ENCODE results near the gene MARK1. TPM values are rescaled to one million over a fixed set of nuclear protein-coding genes. Genes with fewer than 3 reads are reported as not detected.

MARK1 gene
- total and polyA plus RNA-seq, 9 of the 15 experiments (the other 6 are each of a cell fraction or from before 2014, with no cell fraction given) = not detected

DNA sequence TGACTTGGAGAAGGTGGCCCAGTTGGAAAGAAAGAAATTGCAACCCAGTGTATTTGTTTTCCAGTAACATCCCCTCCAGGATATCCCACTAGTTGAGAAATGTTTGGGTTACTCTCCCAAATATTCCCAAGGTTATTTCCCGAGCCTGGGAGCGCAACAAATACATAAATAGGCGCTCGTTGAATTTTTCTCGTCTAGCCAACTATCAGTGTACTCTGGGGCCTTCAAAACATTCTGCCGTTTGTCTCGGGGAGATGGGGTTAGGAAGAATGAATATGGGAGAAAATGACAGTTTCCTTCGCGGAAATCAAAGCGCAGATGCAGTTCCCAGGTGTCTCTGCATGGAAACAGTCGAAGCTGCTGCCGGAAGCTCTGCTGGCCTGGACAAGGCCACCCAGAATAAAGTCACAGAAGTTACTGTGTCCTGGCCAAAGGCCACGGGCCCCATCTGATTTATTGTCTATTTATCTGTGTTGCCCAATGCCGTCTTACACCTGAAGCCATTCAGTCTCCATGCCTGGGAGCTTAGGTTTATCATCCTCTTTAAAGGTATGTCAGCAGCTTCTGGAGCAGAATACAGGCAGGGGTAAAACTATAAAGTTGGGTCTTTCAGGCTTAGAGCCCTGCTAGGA lies 163.2 kb downstream of the MARK1 start:
- in situ Hi-C loops (cut with MboI) = no loop called here
- Histone ChIP-seq H3K27me3 (ENCODE audit: control insufficient read depth in 2 of 2, insufficient read depth in 2 of 2, low read length in 2 of 2) (peaks cover 6 to 16% of the 10 kb centered on the region in 2 experiments; a peak in 3 of 5 replicates), H2AFZ (ENCODE audit: low read depth, low read length) (no peak overlapping the region), H3K4me2 (ENCODE audit: insufficient read depth, low read length) (no peak overlapping the region), H3K79me2 (ENCODE audit: control insufficient read depth, insufficient read depth, low read length) (no peaks in the 10 kb centered on the region), H3K4me1 (replicated peaks in 1 of 2; ENCODE audit: control insufficient read depth in 2 of 2, insufficient read depth in 2 of 2, low read length in 2 of 2) (peaks cover 0 to 7% of the 10 kb centered on the region in 2 experiments; a peak in 1 of 5 replicates), H3K9me1 (ENCODE audit: control insufficient read depth, insufficient read depth, low read length) (no peaks in the 10 kb centered on the region), H3K4me3 (no peak overlapping the region), H3K27ac (ENCODE audit: extremely low read depth, low read depth, low read length) (no peak overlapping the region), H4K20me1 (replicated peaks; ENCODE audit: control insufficient read depth, insufficient read depth, low read length) (no peaks in the 10 kb centered on the region), H3K9me3 (replicated peaks; ENCODE audit: control insufficient read depth, insufficient read depth, low read depth, low read length) (no peaks in the 10 kb centered on the region), H3K36me3 (ENCODE audit: control insufficient read depth, insufficient read depth, low read length) (no peaks in the 10 kb centered on the region), H3K9ac (ENCODE audit: insufficient read depth in 1 of 2, low read depth in 2 of 2, low read length in 2 of 2) (no peak overlapping the region)
- intact Hi-C loops (cut with micrococcal nuclease) = no loop called here
- ATAC-seq (no peak), DNase-seq (ENCODE audit: extremely low read depth in 1 of 4, low spot score in 3 of 4) (no peak), FAIRE-seq (no peak)
- ChIA-PET POLR2A (no interaction called here), CTCF (ENCODE audit: low intra/inter-chr PET ratio) (no interaction called here)
- BruUV-seq (replicated peaks) = no TSS peak
- TF ChIP-seq, protein P1, sequence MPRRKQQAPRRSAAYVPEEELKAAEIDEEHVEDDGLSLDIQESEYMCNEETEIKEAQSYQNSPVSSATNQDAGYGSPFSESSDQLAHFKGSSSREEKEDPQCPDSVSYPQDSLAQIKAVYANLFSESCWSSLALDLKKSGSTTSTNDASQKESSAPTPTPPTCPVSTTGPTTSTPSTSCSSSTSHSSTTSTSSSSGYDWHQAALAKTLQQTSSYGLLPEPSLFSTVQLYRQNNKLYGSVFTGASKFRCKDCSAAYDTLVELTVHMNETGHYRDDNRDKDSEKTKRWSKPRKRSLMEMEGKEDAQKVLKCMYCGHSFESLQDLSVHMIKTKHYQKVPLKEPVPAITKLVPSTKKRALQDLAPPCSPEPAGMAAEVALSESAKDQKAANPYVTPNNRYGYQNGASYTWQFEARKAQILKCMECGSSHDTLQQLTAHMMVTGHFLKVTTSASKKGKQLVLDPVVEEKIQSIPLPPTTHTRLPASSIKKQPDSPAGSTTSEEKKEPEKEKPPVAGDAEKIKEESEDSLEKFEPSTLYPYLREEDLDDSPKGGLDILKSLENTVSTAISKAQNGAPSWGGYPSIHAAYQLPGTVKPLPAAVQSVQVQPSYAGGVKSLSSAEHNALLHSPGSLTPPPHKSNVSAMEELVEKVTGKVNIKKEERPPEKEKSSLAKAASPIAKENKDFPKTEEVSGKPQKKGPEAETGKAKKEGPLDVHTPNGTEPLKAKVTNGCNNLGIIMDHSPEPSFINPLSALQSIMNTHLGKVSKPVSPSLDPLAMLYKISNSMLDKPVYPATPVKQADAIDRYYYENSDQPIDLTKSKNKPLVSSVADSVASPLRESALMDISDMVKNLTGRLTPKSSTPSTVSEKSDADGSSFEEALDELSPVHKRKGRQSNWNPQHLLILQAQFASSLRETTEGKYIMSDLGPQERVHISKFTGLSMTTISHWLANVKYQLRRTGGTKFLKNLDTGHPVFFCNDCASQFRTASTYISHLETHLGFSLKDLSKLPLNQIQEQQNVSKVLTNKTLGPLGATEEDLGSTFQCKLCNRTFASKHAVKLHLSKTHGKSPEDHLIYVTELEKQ (CRISPR knock-in tag; IDR thresholded peaks at IDR 0.05) = no peak
- TF ChIP-seq, protein P2, sequence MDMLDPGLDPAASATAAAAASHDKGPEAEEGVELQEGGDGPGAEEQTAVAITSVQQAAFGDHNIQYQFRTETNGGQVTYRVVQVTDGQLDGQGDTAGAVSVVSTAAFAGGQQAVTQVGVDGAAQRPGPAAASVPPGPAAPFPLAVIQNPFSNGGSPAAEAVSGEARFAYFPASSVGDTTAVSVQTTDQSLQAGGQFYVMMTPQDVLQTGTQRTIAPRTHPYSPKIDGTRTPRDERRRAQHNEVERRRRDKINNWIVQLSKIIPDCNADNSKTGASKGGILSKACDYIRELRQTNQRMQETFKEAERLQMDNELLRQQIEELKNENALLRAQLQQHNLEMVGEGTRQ (CRISPR knock-in tag; IDR thresholded peaks at IDR 0.05) = no peak
- TF ChIP-seq SMARCA5 (IDR thresholded peaks at IDR 0.05) (no peak), SRSF1 (IDR thresholded peaks at IDR 0.05; ENCODE audit: low read depth, low read length) (no peak), ZNF511 (CRISPR knock-in tag; IDR thresholded peaks at IDR 0.05) (no peak), NFE2L1 (tag; IDR thresholded peaks at IDR 0.05; ENCODE audit: borderline replicate concordance, low read depth) (no peak), ZC3H8 (IDR thresholded peaks at IDR 0.05) (no peak), ZNF140 (CRISPR knock-in tag; IDR thresholded peaks at IDR 0.05) (no peak)
- WGBS (ENCODE audit: insufficient coverage, low coverage, missing lambda C conversion rate) = 4% methylated on average over 14 of the region's 14 CpGs

Data from K562 (cell line).